ENCODE measurements around the gene CDKN1C. TPM values are rescaled to one million over a fixed set of nuclear protein-coding genes. Genes with fewer than 3 reads are reported as not detected.

Gene CDKN1C
- total RNA-seq, 4 donors from 2014 or later, result 27.1 to 52.7 (median 31.4) TPM

DNA sequence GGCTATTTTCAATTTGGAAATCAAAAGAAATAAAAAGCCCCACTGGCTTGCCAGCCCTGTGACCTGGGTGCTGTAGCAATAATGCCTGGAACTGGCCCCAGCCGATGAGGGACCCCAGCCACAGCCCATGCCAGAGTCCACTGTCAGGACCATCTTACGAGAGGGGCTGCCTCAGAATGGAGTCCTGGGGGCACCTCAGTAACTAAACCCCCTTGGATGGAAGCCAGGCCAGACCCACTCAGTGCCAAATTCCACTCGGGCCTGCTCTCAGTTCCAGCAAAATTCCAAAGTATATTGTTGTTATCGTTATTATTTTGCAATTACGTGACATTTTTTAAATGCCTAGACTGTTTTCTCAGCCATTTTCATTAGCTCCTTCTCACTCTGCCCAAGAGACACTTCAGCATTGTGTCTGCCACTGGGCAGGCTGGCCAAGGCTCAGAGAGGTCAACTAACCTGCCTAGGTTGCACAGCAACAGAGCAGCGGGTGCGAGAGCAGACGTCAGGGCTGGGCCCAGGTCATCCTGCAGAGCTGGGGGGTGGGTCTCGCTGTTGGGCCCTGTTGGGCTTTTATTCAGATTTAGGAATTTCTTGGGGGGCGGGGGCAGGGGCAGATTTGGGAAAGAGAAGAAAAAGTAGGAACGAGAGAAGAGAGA lies 19.5 kb downstream of the CDKN1C start:
- 85% methylated on average over 11 of the region's 11 CpGs for WGBS, 2 donors
- no peak for TF ChIP-seq POLR2A (IDR thresholded peaks at IDR 0.05)
- TF ChIP-seq, protein P1, sequence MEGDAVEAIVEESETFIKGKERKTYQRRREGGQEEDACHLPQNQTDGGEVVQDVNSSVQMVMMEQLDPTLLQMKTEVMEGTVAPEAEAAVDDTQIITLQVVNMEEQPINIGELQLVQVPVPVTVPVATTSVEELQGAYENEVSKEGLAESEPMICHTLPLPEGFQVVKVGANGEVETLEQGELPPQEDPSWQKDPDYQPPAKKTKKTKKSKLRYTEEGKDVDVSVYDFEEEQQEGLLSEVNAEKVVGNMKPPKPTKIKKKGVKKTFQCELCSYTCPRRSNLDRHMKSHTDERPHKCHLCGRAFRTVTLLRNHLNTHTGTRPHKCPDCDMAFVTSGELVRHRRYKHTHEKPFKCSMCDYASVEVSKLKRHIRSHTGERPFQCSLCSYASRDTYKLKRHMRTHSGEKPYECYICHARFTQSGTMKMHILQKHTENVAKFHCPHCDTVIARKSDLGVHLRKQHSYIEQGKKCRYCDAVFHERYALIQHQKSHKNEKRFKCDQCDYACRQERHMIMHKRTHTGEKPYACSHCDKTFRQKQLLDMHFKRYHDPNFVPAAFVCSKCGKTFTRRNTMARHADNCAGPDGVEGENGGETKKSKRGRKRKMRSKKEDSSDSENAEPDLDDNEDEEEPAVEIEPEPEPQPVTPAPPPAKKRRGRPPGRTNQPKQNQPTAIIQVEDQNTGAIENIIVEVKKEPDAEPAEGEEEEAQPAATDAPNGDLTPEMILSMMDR (IDR thresholded peaks at IDR 0.05), result no peak
- no peak overlapping the region for H3K4me3 ChIP-seq (ENCODE audit: low read depth, poor library complexity, severe bottlenecking)
- no peak for DNase-seq (ENCODE audit: low spot score in 2 of 2)
- intact Hi-C loops (cut with DNase I; ENCODE audit: low total_unique reads), result no loop called here

DNA sequence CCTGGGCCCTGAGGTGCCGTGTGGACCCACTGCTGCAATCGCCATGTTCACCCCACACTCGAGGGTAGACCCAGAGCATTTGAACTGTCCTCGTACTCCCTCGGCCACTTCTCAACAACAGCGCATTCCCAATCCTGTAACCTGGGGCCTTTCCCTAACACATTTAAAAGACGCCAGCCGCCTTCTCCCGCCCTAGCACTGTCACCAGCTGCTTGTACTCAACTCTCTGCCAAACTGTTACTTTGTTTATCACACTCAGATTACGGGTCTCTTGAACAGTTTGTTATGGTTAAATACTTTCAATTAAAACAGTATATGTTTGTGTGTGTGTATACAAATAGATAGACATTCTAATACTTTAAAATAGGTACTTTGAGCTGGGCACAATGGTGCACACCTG lies 20.7 kb downstream of the CDKN1C start:
- no peak overlapping the region for H3K4me3 ChIP-seq (ENCODE audit: low read depth, poor library complexity, severe bottlenecking)
- no peak for DNase-seq (ENCODE audit: low spot score in 2 of 2)
- intact Hi-C loops (cut with DNase I; ENCODE audit: low total_unique reads), result no loop called here
- TF ChIP-seq POLR2A (IDR thresholded peaks at IDR 0.05), result no peak
- TF ChIP-seq, protein P1 (IDR thresholded peaks at IDR 0.05), result no peak
- WGBS, 2 donors, result 89 to 92% methylated on average over 10 of the region's 10 CpGs

DNA sequence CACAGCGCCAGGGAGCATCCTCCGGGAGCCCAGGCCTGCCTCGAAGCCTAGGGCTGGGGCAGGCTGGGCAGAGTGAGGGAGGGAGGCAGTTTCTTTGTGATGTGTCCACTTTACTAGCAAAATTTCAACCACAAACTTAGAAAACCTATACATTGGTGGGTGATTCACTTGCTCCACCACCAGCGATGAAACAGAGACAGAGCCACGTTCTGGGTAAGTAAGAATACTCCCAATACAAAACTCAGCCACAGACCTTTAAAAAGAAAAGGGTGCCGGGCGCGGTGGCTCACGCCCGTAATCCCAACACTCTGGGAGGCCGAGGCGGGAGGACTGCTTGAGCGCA lies 22.3 kb downstream of the CDKN1C start:
- no peak for DNase-seq (ENCODE audit: low spot score in 2 of 2)
- no peak overlapping the region for H3K4me3 ChIP-seq (ENCODE audit: low read depth, poor library complexity, severe bottlenecking)
- WGBS, 2 donors, result 73 to 81% methylated on average over 12 to 13 of the region's 13 CpGs
- intact Hi-C loops (cut with DNase I; ENCODE audit: low total_unique reads), result no loop called here
- TF ChIP-seq POLR2A (IDR thresholded peaks at IDR 0.05), result no peak
- TF ChIP-seq, protein P1 (IDR thresholded peaks at IDR 0.05), result no peak

DNA sequence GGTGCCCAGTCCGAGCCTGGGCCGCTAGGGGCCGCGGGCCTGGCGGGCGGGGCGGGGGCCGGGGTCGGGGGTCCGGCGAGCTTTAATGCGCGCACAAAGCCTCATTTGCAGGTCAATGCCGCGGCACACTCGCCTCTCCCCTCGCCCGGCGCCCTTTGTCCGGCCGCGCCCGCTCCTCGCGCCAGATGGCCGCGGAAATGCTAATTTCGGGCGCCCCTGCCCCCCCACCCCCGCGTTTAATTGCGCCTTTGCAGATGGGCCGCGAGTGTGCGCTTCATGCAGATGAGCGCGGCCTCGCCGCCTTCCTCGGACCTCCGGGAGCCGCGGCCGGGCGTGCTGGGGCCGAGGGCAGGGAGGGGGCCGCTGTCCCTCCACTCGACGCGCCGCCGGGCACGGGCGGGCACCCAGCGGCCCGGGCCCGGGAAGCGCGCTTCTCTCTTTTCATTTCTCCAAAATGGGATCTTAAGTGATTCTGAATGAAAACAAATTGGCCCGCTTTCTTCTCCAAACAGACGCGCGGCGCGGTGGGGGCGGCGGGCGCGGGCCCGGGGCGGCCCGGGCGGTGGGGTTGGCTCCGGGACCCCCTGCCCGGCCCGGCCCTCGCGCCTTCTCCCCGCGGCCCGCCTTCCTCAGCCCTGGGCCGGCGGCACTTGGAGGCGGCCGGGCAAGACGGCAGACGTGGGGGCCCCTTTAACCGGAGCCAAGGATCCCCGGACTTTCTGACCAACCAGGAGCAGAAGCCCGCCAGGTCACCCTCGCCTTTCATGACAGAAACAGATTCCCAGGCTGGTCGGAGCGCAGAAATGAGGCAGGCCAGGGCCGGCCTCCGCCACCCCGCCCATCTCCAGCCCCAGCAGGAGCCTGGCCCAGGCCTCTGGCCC lies 22.9 kb downstream of the CDKN1C start:
- DNase-seq (ENCODE audit: low spot score in 2 of 2), result no peak
- intact Hi-C loops (cut with DNase I; ENCODE audit: low total_unique reads), result no loop called here
- WGBS, 2 donors, result 6% methylated on average over 58 to 81 of the region's 96 CpGs
- TF ChIP-seq, protein P1 (IDR thresholded peaks at IDR 0.05), result no peak
- no peak for TF ChIP-seq POLR2A (IDR thresholded peaks at IDR 0.05)
- H3K4me3 ChIP-seq (ENCODE audit: low read depth, poor library complexity, severe bottlenecking), result no peak overlapping the region

DNA sequence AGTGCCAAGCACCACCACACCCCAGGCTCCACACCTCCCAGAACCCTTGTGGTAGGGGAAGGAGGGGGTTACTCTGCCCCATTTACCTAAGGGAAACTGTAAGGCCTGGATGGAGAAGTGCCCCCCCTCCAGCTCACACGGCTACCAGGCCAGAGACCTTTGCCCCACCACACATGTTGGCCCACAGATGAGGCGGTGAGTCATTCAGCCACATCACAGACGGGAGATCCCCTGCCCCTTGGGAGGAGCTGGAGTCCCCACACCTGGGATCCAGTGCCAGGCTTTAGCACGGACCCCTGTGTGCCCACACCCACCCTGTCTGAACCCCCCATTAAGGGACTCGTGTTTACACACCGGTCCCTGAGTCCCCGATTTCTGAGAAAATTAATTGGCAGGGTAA lies 24.9 kb downstream of the CDKN1C start:
- TF ChIP-seq POLR2A (IDR thresholded peaks at IDR 0.05), result no peak
- TF ChIP-seq, protein P1 (IDR thresholded peaks at IDR 0.05), result no peak
- no peak for DNase-seq (ENCODE audit: low spot score in 2 of 2)
- 54 to 62% methylated on average over 7 of the region's 7 CpGs for WGBS, 2 donors
- no peak overlapping the region for H3K4me3 ChIP-seq (ENCODE audit: low read depth, poor library complexity, severe bottlenecking)
- intact Hi-C loops (cut with DNase I; ENCODE audit: low total_unique reads), result no loop called here
